HFFc6 (cell line): ENCODE results near the gene LDLRAD4. TPM values are rescaled to one million over a fixed set of nuclear protein-coding genes. Genes with fewer than 3 reads are reported as not detected.

ENCODE experiments used
- DNase-seq: peaks from one replicate; pipeline ENCODE4 v3.0.0-alpha.2; 2018
- H3K27ac Mint-ChIP-seq: 2 replicates; pipeline ENCODE4 v1.8.0; 2020; ENCODE audit warnings: mild to moderate bottlenecking, mixed read lengths
- H3K27me3 Mint-ChIP-seq: 2 replicates; pipeline ENCODE4 v1.8.0; 2021; ENCODE audit warnings: mild to moderate bottlenecking, moderate library complexity, mixed read lengths; ENCODE audit not compliant: insufficient read depth
- H3K36me3 Mint-ChIP-seq: 2 replicates; pipeline ENCODE4 v1.8.0; 2021; ENCODE audit warnings: low read depth, mixed read lengths
- H3K4me1 Mint-ChIP-seq: 2 replicates; pipeline ENCODE4 v1.8.0; 2020; ENCODE audit warnings: low read depth, mixed read lengths
- H3K4me3 Mint-ChIP-seq: 2 replicates; pipeline ENCODE4 v1.8.0; 2020; ENCODE audit warnings: mild to moderate bottlenecking, moderate library complexity, mixed read lengths
- H3K9me3 Mint-ChIP-seq: 2 replicates; pipeline ENCODE4 v1.8.0; 2020; ENCODE audit warnings: mild to moderate bottlenecking, mixed read lengths
- total RNA-seq, 6 experiments: library from RNA; stranded (reverse); fragmentation: NEBNext Ultra II Directional; extraction: Animal tissue kit (Norgen Biotek cat#: 25700); gene quantifications; 2 replicates in 1 of 6; 3 replicates in 5 of 6; pipeline ENCODE4 v1.2.3, GENCODE V29; 2021
- TF ChIP-seq, protein P1 (sequence below): fragments of 200-600 bp; sonication (generic); IDR thresholded peaks from 2 replicates; pipeline ENCODE4 v1.5.0; 2021; ENCODE audit warnings: antibody characterized with exemption, mild to moderate bottlenecking

The LDLRAD4 gene
- total RNA-seq, 6 experiments from 2014 or later, result not detected

DNA sequence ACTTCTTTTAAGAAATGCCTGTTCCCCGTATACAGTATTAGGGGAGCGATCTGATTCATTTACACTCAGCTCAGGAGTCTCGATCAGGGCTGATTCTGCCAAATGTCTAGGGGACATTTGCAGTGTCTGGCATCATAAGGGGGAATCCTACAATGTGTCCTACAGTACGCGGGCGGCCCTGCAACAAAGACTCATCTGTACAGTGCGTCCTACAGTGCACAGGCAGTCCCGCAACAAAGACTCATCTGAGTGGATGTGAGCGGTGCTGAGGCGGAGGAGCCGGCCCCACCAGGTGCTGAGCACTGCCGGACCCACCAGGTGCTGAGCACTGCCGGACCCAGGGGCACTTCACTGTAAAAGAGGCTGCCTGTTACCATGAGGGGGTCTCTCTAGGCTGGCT is 405.3 kb downstream of the LDLRAD4 start:
- Mint-ChIP-seq H3K4me1 (no peaks in the 10 kb centered on the region), H3K4me3 (no peak overlapping the region), H3K36me3 (no peaks in the 10 kb centered on the region), H3K27me3 (peaks cover 34% of the 10 kb centered on the region), H3K27ac (no peak overlapping the region), H3K9me3 (no peaks in the 10 kb centered on the region)
- no peak for DNase-seq
- TF ChIP-seq, protein P1, sequence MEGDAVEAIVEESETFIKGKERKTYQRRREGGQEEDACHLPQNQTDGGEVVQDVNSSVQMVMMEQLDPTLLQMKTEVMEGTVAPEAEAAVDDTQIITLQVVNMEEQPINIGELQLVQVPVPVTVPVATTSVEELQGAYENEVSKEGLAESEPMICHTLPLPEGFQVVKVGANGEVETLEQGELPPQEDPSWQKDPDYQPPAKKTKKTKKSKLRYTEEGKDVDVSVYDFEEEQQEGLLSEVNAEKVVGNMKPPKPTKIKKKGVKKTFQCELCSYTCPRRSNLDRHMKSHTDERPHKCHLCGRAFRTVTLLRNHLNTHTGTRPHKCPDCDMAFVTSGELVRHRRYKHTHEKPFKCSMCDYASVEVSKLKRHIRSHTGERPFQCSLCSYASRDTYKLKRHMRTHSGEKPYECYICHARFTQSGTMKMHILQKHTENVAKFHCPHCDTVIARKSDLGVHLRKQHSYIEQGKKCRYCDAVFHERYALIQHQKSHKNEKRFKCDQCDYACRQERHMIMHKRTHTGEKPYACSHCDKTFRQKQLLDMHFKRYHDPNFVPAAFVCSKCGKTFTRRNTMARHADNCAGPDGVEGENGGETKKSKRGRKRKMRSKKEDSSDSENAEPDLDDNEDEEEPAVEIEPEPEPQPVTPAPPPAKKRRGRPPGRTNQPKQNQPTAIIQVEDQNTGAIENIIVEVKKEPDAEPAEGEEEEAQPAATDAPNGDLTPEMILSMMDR, result no peak

DNA sequence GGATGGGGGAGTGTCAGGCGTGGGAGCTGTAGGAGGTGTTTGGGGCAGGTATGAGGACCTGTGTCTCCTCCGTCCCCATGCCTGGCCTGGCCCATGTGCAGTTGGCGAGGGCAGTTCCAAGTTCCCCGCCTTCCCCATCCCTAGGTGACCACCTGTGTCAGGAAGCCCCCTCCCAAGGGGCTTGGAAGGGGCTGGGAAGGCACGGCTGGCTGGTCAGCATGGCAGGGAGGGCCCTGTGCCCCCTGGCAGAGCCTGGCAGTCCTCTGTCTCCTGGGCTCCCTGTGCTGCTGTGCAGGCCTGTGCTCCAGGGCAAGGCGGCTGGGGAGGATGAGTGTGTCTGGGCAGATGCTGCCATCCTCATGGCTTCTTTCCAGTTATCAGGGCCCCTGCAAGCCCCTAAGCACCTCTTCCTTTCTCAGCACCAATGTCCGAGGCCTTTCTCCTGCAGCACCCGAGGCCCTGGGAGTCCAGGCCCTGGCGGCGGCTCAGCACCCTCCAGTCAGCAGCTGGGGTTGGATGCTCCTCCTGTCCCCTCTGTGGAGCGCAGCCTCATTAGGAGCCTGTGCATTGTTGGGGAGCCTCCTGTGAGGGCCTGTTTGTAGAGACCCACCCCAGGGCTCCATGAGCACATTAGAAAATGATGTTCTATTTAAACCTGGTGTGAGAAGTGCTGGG is 406.1 kb downstream of the LDLRAD4 start:
- DNase-seq, result no peak
- TF ChIP-seq, protein P1, result no peak
- no peaks in the 10 kb centered on the region for H3K9me3 Mint-ChIP-seq
- no peaks in the 10 kb centered on the region for H3K36me3 Mint-ChIP-seq
- H3K4me1 Mint-ChIP-seq, result no peaks in the 10 kb centered on the region
- peaks cover 34% of the 10 kb centered on the region for H3K27me3 Mint-ChIP-seq
- no peak overlapping the region for H3K27ac Mint-ChIP-seq
- H3K4me3 Mint-ChIP-seq, result no peak overlapping the region

DNA sequence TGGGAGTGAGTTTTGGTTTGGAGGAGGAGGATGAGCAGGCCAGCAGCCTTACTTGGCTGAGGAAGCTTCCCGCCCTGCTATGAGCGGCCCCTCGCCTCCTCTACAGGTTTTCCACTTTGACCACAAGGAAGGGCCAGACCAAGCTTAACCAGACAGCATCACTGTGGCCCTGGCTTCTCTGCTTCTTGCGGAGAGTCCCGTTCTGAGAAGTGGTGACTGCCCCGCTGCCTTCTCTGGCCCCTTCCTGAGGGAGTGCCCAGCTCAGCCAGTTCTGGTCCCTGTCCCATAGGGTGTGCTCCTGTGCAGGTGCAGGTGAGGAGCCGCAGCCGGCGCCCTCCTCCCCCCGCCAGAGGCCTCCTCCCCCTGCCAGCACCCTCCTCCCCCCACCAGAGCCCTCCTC is 406.8 kb downstream of the LDLRAD4 start:
- Mint-ChIP-seq H3K9me3 (no peaks in the 10 kb centered on the region), H3K27ac (no peak overlapping the region), H3K36me3 (no peaks in the 10 kb centered on the region)

DNA sequence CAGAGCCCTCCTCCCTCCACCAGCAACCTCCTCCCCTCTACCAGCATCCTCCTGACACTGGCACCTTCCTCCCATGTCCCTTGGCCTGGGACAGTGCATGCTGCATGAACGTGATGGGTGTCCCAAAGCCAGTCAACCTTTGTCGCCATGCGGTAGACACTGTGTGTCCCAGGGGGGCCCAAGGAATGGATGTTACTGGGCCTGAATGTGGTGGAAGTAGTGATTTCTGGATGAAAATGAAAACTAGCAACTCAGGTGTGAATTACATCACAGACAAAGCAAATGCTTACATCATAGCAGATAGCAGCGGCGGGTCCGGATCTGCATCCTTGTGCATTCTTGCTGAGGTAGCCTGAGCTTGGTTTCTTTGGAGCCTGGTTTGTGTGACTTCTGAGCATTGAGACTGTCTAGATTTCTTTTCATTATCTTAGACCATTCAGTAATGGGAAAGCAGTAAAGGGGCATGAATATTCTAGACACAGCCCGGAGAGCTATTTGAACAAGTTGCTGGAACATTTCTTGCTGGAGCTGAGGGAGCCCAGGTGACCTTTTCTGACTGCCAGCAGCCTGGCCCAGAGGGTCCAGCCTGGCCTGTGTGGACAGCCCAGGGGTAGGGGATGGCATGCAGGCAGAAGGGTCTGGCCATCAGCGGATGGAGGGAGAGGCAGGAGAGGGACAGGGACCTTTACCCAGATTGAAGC is 407.4 kb downstream of the LDLRAD4 start:
- Mint-ChIP-seq H3K4me3 (no peak overlapping the region), H3K27me3 (peaks cover 32% of the 10 kb centered on the region), H3K36me3 (no peaks in the 10 kb centered on the region), H3K27ac (no peak overlapping the region), H3K4me1 (no peaks in the 10 kb centered on the region), H3K9me3 (no peaks in the 10 kb centered on the region)
- no peak for DNase-seq
- TF ChIP-seq, protein P1, result no peak

More for the DNA sequence above, 406.8 kb downstream of the LDLRAD4 start:
- DNase-seq, result no peak
- H3K4me1 Mint-ChIP-seq, result no peaks in the 10 kb centered on the region
- TF ChIP-seq, protein P1, result no peak
- H3K27me3 Mint-ChIP-seq, result peaks cover 32% of the 10 kb centered on the region
- H3K4me3 Mint-ChIP-seq, result no peak overlapping the region

DNA sequence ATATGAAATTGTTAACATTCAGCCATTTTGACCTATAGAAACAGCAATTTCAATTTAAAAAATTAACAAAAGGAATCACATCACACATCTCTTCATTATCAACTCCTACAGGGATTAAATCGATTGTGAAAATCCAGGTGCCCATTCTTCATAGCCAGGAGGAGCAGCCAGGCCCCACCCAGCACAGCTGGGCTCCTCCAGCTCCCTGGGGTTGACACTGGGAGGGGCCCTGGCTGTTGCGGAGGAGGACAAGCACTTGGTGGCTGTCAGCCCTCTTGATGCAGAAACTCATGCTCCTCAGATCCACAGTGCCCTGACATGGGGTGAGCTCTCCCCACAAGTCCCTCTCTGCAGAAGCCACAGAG is 408.0 kb downstream of the LDLRAD4 start:
- DNase-seq, result no peak
- peaks cover 32% of the 10 kb centered on the region for H3K27me3 Mint-ChIP-seq
- H3K27ac Mint-ChIP-seq, result no peak overlapping the region
- no peaks in the 10 kb centered on the region for H3K4me1 Mint-ChIP-seq
- H3K36me3 Mint-ChIP-seq, result no peaks in the 10 kb centered on the region
- TF ChIP-seq, protein P1, result no peak
- no peaks in the 10 kb centered on the region for H3K9me3 Mint-ChIP-seq
- no peak overlapping the region for H3K4me3 Mint-ChIP-seq
